HepG2 (cell line): ENCODE data around the gene LYPD6. TPM values are rescaled to one million over a fixed set of nuclear protein-coding genes. Genes with fewer than 3 reads are reported as not detected.

ENCODE experiments used
- ARHGAP35 ChIP-seq: sonication (generic); formaldehyde crosslinking; IDR thresholded peaks from 2 replicates; pipeline ENCODE4 v1.9.0; 2022; ENCODE audit warnings: mild to moderate bottlenecking, inconsistent platforms, moderate library complexity, missing genetic modification reagents, borderline replicate concordance
- ETV6 ChIP-seq: sonication (generic); formaldehyde crosslinking; conservative IDR thresholded peaks from 2 replicates; pipeline ENCODE4 v1.4.0; 2020; ENCODE audit warnings: missing genetic modification reagents
- HDAC2 ChIP-seq: sonication (generic); formaldehyde crosslinking; IDR thresholded peaks from 2 replicates; pipeline ENCODE4 v1.4.0; 2020; ENCODE audit warnings: missing genetic modification reagents
- SOX13 ChIP-seq, 3 experiments: fragments of 450-650 bp in 1 of 3; sonication (generic) in 1 of 3; formaldehyde crosslinking in 1 of 3; IDR thresholded peaks in 2 of 3; conservative IDR thresholded peaks in 1 of 3; 2 replicates each; pipeline versions ENCODE4 v1.5.0 to v1.6.1; 2016 to 2020; ENCODE audit warnings: antibody characterized with exemption in 1 of 3, mild to moderate bottlenecking in 1 of 3, missing compliant biosample characterization in 1 of 3, missing genetic modification reagents in 1 of 3, moderate library complexity in 1 of 3
- TFDP1 ChIP-seq: IDR thresholded peaks from 2 replicates; pipeline ENCODE4 v1.6.1; 2016; ENCODE audit warnings: missing compliant biosample characterization, missing genetic modification reagents, borderline replicate concordance
- TIGD3 ChIP-seq: sonication (generic); formaldehyde crosslinking; IDR thresholded peaks from 2 replicates; pipeline ENCODE4 v1.5.1; 2020; ENCODE audit warnings: mild to moderate bottlenecking, missing genetic modification reagents, borderline replicate concordance
- ZBTB44 ChIP-seq: sonication (generic); formaldehyde crosslinking; IDR thresholded peaks from 2 replicates; pipeline ENCODE4 v1.4.0; 2020; ENCODE audit warnings: missing genetic modification reagents
- ZFX ChIP-seq: sonication (generic); formaldehyde crosslinking; IDR thresholded peaks from 2 replicates; pipeline ENCODE4 v1.4.0; 2020; ENCODE audit warnings: mild to moderate bottlenecking, low read depth, missing genetic modification reagents, moderate library complexity
- ZNF407 ChIP-seq: sonication (generic); formaldehyde crosslinking; IDR thresholded peaks from one replicate; pipeline ENCODE4 v1.5.1; 2020; ENCODE audit warnings: mild to moderate bottlenecking, missing genetic modification reagents; ENCODE audit errors: not compliant biosample characterization
- ZNF501 ChIP-seq: sonication (generic); formaldehyde crosslinking; IDR thresholded peaks from 2 replicates; pipeline ENCODE4 v1.5.1; 2020; ENCODE audit warnings: mild to moderate bottlenecking, moderate library complexity, missing genetic modification reagents
- ZNF550 ChIP-seq: sonication (generic); formaldehyde crosslinking; IDR thresholded peaks from 2 replicates; pipeline ENCODE4 v1.4.0; 2020; ENCODE audit warnings: mild to moderate bottlenecking, missing genetic modification reagents, borderline replicate concordance
- polyA plus RNA-seq, 8 experiments: library from polyadenylated mRNA; depleted of rRNA in 3 of 8; stranded (reverse) in 7 of 8; unstranded in 1 of 8; fragments of >200 nt; fragmentation: Illumina TruSeq in 4 of 8; extraction: Trizol in 4 of 8; gene quantifications; 2 replicates each; pipeline versions ENCODE4 v1.2.1 to v1.2.3, GENCODE V29; 2011 to 2016; ENCODE audit warnings: low read depth in 4 of 8, missing spikeins in 1 of 8, mixed read lengths in 1 of 8; ENCODE audit not compliant: insufficient read depth in 1 of 8
- total RNA-seq, 5 experiments: library from RNA; depleted of rRNA; stranded (reverse); fragments of >200 nt; fragmentation: Illumina TruSeq; extraction: Trizol; gene quantifications; 2 replicates each; pipeline ENCODE4 v1.2.3, GENCODE V29; 2016; ENCODE audit warnings: low read depth in 1 of 5

LYPD6 gene
- total and polyA plus RNA-seq, 2 of the 13 experiments (the other 11 are each of a cell fraction or from before 2014, with no cell fraction given) = 0.01 to 0.07 TPM

GRCh38 chr2:149330127-149331022, at the start of gene LYPD6 (continued):
- TF ChIP-seq ZBTB44 (CRISPR knock-in tag) = no peak
- TF ChIP-seq ARHGAP35 (CRISPR knock-in tag) = no peak
- peak; percentile 46; the same call in 1 of the 2 replicates for TF ChIP-seq ETV6 (CRISPR knock-in tag)
- TF ChIP-seq ZNF550 = 0 out of 2 replicates have a peak, but pooled peaks have one; percentile 31
- no peak for TF ChIP-seq TIGD3 (CRISPR knock-in tag)
- TF ChIP-seq SOX13 (IDR thresholded peaks at IDR 0.05) = no peak
- TF ChIP-seq SOX13 (CRISPR knock-in tag; conservative IDR thresholded peaks at IDR 0.05 in 1 of 2, IDR thresholded peaks at IDR 0.05 in 1 of 2) = no peak
- no peak; the same call in 1 of the 2 replicates for TF ChIP-seq TFDP1
- TF ChIP-seq ZFX (CRISPR knock-in tag) = peak; percentile 47; the same call in 1 of the 2 replicates
- no peak for TF ChIP-seq HDAC2 (CRISPR knock-in tag)
- TF ChIP-seq ZNF407 (CRISPR knock-in tag) = no peak
- no peak for TF ChIP-seq ZNF501
